ENCODE results near the gene CTAG1B.
"Not testable (repeated sequence)": the region's sequence is repeated elsewhere in the genome, so short reads cannot be mapped to it uniquely, and the experiment has no call there.

The CTAG1B gene

DNA sequence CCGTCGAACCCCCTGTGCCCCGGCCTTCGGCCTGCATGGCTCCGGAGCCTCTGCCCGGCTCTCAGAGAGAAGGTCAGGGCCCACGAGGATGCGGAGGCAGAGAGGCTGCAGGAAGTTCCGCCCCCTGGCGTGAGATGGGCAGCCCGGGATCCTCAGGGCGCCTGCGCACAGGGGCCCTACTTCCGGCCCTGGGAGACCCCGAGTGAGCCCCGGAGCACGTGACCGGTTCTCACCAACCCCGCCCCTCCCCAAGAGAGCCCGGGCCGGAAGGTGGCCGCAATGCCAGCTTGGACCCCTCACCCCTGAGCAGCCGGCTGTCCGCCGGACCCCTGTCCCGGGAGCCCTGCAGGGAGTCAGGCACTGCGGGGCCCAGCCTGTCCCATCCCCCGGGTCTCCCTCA is at the start of gene CTAG1B:
Gene CTAG1B (minus strand): TSS at position 101 of the 400 bp plus-strand sequence. CDS start 64 bp downstream, at position 37.
- DNase-seq = not testable (repeated sequence)

DNA sequence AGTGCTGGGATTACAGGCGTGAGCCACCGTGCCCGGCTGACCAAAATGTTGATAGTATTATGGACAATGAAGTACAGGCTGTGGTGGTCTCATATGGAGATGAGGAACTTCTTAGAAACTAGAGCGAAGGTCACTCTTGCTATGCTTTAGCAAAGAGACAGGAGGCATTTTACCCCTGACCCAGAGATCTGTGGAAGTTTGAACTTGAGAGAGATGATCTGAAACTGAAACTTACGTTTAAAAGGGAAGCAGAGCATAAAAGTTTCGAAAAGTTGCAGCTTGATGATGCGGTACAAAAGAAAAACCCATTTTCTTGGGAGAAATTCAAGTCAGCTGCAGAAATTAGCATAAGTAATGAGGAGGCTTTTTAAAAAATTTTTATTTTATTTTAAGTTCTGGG is 42.8 kb upstream of the CTAG1B start:
- no peak for DNase-seq

DNA sequence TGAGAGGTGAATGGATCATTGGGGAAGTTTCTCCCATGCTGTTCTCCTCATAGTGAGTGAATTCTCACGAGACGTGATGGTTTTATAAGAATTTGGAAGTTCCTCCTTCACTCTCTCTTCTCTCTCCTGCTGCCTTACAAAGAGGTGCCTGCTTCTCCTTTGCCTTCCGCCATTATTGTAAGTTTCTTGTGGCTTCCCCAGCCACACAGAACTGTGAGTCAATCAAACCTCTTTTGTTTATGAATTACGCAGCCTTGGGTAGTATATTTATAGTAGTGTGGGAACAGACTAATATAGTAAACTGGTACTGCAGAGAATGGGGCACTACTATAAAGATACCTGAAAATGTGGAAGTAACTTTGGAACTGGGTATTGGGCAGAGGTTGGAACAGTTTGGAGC is 42.1 kb upstream of the CTAG1B start:
- no peak for DNase-seq

DNA sequence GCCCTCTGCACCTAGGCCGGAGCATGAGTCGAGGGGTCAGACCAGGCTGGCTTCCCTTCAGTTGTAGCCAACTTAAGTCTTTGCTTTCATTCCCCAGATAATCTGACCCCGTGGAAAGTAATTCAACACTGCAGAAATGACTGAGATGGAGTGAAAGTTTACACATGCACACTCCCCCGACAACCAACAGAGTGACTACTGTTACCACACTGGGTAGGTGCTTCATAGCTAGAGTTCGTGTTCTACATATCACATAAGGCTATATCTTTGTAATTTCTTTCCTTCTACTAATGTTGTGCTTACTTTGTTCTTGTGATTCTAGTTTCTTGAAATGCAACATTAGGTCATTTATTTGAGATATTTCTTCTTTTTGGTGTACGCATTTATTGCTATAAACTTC is 41.5 kb upstream of the CTAG1B start:
- DNase-seq = no peak

- DNase-seq = no peak
These were observed 39.9 kb upstream of the CTAG1B start for GRCh38 chrX:154658957-154659356.

DNA sequence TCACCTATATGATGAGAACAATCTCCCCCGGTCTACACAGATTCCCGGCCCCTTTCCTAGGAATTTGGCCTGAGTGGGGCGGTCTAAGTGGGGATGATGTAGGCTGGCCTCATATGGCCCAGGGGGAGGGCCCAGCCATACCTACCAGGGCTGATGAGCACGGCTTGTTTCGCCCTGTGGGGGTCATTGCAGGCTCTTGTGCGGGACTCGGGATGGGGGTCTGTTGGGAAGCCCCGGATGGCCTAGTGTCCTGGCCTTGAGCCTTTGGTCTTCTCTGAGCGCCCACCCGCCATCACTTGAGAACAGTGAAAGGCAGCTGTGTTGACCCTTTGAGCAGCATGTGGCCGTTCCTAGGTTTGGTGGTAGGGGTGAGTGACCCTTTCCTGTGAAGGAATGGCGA is 39.1 kb upstream of the CTAG1B start:
- DNase-seq = no peak

DNA sequence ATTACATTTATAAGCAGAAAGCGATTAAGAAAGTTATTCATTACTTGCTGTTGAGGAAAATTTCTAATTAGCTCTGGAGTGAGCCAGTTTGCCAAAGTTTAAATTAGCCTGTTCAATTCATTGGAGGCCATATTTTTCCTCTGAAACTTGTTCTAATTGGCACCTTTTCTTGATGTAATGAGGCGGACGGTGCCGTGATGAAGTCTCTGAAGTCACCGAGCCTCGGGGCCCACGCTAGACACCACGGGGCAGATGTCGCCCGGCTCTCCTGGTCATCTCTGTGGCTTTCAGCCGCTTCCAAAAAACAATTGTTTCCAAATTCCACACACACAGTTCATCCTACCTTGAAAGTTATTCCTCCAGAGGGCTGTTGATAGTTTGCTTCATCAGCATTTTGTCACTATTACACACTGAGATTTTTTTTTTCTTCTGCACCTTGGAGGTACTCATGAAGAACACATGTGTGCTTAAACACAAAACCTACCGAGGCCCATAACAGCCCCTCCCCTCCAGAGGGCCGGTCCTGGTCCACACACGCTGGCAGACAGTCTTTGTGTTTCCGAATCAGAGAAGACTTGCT is 38.2 kb upstream of the CTAG1B start:
- DNase-seq = no peak

DNA sequence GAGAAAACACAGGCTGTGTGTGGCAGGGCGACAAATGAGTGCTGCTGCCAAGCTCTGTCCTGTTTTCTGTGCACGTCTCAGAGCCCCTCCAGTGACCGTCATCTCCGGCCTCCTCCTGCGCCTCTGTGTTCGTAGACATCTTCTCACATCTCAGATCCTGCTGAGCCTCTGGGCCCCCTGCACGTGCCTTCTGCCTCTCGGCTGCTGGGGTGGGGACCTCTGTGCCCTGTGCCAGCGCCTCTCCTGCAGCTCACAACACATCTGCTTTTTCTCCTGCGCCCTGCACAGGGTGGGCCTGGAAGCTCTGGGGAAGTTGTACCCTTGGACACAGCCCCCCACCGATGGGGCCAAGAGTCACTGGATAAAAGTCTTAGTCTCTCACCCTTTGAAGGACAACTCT is 36.7 kb upstream of the CTAG1B start:
- no peak for DNase-seq

DNA sequence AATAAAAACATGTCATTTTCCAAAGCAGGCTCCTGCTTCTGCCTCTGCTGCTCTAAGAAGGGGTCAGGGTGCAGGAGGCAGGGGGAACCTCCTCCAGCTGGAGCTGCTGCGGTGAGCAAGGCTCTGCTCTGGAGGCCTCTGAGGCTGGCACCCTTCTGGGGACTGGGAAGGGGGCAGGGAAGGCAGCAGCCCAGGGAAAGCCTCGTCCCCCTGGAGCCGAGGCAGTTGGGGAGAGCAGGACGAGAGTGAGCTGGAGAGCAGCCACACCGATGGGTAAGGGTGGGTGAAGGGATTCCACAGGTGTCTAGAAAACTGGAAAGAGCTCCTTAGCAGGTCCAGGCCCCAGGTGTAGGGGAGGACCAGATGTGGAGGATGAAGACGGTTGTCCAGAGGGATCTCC is 36.3 kb upstream of the CTAG1B start:
- no peak for DNase-seq

DNA sequence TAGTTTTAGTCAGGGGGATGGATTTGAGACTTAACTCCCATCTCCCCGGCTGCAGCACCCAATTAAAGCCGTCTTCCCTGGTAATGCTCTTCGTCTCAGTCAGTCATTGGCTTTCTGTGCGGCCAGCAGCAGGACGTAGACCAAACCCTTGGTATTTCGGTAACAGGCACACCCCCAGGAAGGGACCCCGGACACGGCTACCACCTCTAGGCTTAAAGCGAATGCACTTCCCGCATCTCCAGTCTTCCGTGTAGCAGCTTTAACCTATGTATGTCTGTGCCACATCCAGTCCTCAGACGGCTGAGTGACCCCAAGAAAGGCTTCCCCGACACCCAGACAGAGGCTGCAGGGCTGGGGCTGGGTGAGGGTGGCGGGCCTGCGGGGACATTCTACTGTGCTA is 35.8 kb upstream of the CTAG1B start:
- DNase-seq = no peak

- no peak for DNase-seq
These were observed 35.3 kb upstream of the CTAG1B start for GRCh38 chrX:154654372-154654771.

DNA sequence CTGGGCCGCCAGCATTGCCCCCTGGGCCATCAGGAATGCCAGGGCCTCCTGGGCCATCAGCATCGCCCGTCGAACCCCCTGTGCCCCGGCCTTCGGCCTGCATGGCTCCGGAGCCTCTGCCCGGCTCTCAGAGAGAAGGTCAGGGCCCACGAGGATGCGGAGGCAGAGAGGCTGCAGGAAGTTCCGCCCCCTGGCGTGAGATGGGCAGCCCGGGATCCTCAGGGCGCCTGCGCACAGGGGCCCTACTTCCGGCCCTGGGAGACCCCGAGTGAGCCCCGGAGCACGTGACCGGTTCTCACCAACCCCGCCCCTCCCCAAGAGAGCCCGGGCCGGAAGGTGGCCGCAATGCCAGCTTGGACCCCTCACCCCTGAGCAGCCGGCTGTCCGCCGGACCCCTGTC is 34.3 kb upstream of the CTAG1B start, which contains the start of gene CTAG2:
Gene CTAG2 (minus strand): TSS at position 167 of the 400 bp plus-strand sequence. CDS start 64 bp downstream, at position 103.
- DNase-seq = not testable (repeated sequence)

GRCh38 chrX:154653048-154653401 is 33.9 kb upstream of the CTAG1B start:
- DNase-seq = no peak

GRCh38 chrX:154652311-154653047 is 33.4 kb upstream of the CTAG1B start:
- DNase-seq = no peak

DNA sequence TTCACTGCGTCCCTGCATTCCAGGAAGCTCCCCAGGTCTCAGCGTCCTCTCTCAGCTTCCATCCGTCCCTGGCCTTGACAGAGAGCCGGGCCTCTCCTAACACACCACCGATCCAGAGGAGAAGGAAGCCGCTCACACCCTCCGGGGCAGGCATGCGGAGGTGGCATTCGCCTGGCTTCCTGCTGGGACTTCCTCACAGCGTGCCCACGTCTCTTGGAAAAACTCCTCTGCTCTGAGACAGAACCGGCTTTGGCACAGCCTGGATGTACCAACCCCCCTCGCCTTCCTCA is 31.1 kb upstream of the CTAG1B start:
- no peak for DNase-seq

GRCh38 chrX:154649503-154650220 is 30.6 kb upstream of the CTAG1B start:
- no peak for DNase-seq

GRCh38 chrX:154648931-154649330 is 29.8 kb upstream of the CTAG1B start:
- DNase-seq = no peak

GRCh38 chrX:154645745-154646378 is 26.8 kb upstream of the CTAG1B start:
- not testable (repeated sequence) for DNase-seq

DNA sequence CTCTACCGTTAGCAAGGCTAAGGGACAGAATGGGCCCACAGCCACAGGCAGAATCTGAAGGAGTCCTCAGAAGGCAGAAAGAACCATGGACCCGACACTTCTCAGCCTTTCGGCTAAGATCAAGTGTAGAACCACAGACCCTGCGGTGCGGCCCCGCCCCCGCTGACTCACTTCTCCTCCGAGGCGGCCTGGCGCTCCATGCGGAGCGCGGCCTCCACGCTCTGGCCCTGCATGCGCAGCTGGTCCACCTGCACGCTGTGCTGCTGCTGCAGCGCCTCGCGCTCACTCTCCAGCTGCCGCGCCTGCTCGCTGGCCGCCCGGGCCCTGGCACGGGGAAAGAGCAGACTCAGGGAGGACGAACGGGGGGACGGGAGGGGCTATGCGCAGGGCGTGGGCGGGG is 24.6 kb upstream of the CTAG1B start:
- not testable (repeated sequence) for DNase-seq

DNA sequence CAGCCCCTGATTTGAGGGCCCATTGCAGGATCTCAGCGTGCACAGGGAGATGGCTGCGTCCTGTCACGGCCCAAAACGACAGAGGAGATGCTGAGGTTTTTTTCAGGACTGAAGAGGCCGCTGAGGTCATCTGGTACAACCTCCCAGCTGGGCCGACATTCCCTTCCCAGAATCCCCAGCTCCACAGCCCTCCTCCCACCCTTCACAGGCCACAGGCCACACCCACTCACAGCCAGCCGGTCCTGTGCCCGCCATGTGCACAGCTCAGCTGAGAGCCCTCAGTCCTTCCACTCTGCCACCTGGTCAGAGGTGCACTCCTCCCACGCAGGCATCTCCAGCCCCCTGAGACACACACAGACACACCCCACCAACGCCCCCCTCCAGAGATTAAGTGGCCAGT is 22.7 kb upstream of the CTAG1B start:
- not testable (repeated sequence) for DNase-seq

DNA sequence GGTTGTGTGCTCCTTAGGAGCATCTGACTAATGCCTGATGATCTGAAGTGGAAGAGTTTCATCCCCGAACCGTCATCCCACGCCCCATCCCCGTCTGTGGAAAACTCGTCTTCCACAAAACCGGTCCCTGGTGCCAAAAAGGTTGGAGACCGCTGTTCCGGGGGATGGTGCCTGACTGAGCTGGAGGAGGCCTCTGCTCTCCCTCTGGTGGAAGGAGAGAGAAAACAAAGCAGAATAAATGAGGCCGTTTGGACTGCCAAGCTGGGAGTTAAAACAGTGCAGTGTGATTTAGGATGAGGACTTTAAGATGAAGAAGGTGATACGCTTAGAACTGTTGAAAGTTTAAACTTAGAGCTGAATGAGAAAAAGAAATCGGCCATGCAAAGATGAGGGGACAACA is 14.6 kb upstream of the CTAG1B start:
- not testable (repeated sequence) for DNase-seq

- DNase-seq = not testable (repeated sequence)
These were observed 11.9 kb upstream of the CTAG1B start for GRCh38 chrX:154630949-154631348.

DNA sequence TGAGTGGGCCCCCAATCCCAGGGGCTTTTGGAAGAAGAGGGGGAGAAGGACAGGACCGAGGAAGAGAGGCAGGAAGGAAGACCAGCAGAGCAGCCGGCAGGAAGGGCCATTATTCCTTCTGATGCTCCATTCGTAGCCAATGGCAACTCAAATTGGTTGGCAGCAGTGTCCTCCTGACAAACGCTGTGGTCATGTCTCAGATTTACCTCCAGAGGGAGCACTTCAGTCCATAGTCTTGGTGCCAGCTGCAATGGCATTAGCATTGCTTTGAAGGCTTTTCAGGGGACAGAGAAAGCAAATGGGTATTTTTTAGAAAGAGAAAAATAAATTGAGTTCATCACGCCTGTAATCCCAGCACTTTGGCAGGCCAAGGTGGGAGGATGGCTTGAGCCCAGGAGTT is 9.9 kb upstream of the CTAG1B start:
- not testable (repeated sequence) for DNase-seq

Data from stimulated activated naive CD4-positive, alpha-beta T cell treated with Interleukin-2 at 50 U/mL for 16 hours (primary cell).